M059J (cell line): ENCODE data around the gene TCP10L. TPM values are rescaled to one million over a fixed set of nuclear protein-coding genes. Genes with fewer than 3 reads are reported as not detected.
"Not testable (repeated sequence)": the region's sequence is repeated elsewhere in the genome, so short reads cannot be mapped to it uniquely, and the experiment has no call there.

Source experiments
- DNase-seq: peaks from one replicate; pipeline ENCODE4 v3.0.0-alpha.2; 2012; ENCODE audit warnings: low read depth
- total RNA-seq: library from RNA; depleted of rRNA; stranded (reverse); fragments of >200 nt; shearing (Covaris generic); gene quantifications from 2 replicates; pipeline ENCODE4 v1.2.3, GENCODE V29; 2014

The TCP10L gene
- total RNA-seq, 1 experiment from 2014 or later = 0.30 TPM

GRCh38 chr21:32587120-32587519, 1.8 kb upstream of the TCP10L start:
- no peak for DNase-seq

GRCh38 chr21:32585970-32586369, 647 bp upstream of the TCP10L start:
- DNase-seq = no peak

GRCh38 chr21:32584472-32584871, 851 bp downstream of the TCP10L start:
- DNase-seq = no peak

- DNase-seq = no peak
These were observed 3.6 kb downstream of the TCP10L start for GRCh38 chr21:32581732-32582131.

- DNase-seq = no peak
These were observed 4.4 kb downstream of the TCP10L start for GRCh38 chr21:32580949-32581348.

GRCh38 chr21:32578107-32578691, 7.1 kb downstream of the TCP10L start:
- peak; percentile 24 for DNase-seq

GRCh38 chr21:32576011-32576410, 9.3 kb downstream of the TCP10L start:
- no peak for DNase-seq

- no peak for DNase-seq
These were observed 10.1 kb downstream of the TCP10L start for GRCh38 chr21:32574946-32575925.

GRCh38 chr21:32572574-32573420, 12.5 kb downstream of the TCP10L start:
- no peak for DNase-seq

- DNase-seq = no peak
These were observed 14.9 kb downstream of the TCP10L start for GRCh38 chr21:32570456-32570855.

- DNase-seq = peak; percentile 89
These were observed 15.8 kb downstream of the TCP10L start for GRCh38 chr21:32569261-32570230.

GRCh38 chr21:32567626-32568025, 17.7 kb downstream of the TCP10L start:
- DNase-seq = no peak

- no peak for DNase-seq
These were observed 18.5 kb downstream of the TCP10L start for GRCh38 chr21:32566741-32567389.

GRCh38 chr21:32565856-32566465, 19.4 kb downstream of the TCP10L start:
- peak; percentile 49 for DNase-seq

GRCh38 chr21:32562915-32563314, 22.4 kb downstream of the TCP10L start:
- DNase-seq = no peak

GRCh38 chr21:32562426-32562825, 22.9 kb downstream of the TCP10L start:
- DNase-seq = peak; percentile 61

GRCh38 chr21:32561476-32561875, 23.8 kb downstream of the TCP10L start:
- not testable (repeated sequence) for DNase-seq

- no peak for DNase-seq
These were observed 24.4 kb downstream of the TCP10L start for GRCh38 chr21:32560896-32561295.

GRCh38 chr21:32559006-32559610, 26.2 kb downstream of the TCP10L start:
- no peak for DNase-seq
